Uterus (tissue), 2 donors: ENCODE measurements around the gene FNBP1.
"Not testable (repeated sequence)": the region's sequence is repeated elsewhere in the genome, so short reads cannot be mapped to it uniquely, and the experiment has no call there.

Experiments
- CTCF ChIP-seq, 4 experiments: fragments of 200-600 bp in 2 of 4; fragments of 450-650 bp in 2 of 4; sonication (generic) in 2 of 4; IDR thresholded peaks; one replicate each; pipeline ENCODE4 v1.5.1; 2016 to 2019; ENCODE audit warnings: antibody characterized with exemption in 4 of 4, mild to moderate bottlenecking in 2 of 4, moderate library complexity in 1 of 4
- POLR2A ChIP-seq, 2 donors: fragments of 450-650 bp; IDR thresholded peaks; one replicate each; pipeline ENCODE4 v1.6.1; 2016; ENCODE audit warnings: antibody characterized with exemption in 2 of 2, mild to moderate bottlenecking in 1 of 2, moderate library complexity in 1 of 2

DNA sequence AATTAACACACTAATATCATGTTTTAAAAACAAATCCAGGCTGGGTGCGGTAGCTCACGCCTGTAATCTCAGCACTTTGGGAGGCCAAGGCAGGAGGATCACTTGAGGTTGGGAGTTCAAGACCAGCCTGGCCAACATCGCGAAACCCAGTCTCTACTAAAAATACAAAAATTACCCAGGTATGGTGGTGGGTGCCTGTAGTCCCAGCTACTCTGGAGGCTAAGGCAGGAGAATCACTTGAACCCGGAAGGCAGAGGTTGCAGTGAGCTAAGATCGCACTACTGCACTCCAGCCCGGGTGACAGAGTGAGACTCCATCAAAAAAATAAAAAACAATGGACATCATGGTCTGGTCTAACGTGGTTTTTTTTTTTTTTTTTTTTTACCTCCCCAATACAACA is 25.5 kb downstream of the FNBP1 start:
- TF ChIP-seq CTCF, POLR2A (IDR thresholded peaks at IDR 0.05): not testable (repeated sequence)
